HS-27A (cell line): Measurements from ENCODE around the gene ADRB2.

Experiments used
- DNase-seq: peaks from one replicate; pipeline ENCODE4 v3.0.0-alpha.2; 2012; ENCODE audit warnings: low read depth, missing footprints

The ADRB2 gene

DNA sequence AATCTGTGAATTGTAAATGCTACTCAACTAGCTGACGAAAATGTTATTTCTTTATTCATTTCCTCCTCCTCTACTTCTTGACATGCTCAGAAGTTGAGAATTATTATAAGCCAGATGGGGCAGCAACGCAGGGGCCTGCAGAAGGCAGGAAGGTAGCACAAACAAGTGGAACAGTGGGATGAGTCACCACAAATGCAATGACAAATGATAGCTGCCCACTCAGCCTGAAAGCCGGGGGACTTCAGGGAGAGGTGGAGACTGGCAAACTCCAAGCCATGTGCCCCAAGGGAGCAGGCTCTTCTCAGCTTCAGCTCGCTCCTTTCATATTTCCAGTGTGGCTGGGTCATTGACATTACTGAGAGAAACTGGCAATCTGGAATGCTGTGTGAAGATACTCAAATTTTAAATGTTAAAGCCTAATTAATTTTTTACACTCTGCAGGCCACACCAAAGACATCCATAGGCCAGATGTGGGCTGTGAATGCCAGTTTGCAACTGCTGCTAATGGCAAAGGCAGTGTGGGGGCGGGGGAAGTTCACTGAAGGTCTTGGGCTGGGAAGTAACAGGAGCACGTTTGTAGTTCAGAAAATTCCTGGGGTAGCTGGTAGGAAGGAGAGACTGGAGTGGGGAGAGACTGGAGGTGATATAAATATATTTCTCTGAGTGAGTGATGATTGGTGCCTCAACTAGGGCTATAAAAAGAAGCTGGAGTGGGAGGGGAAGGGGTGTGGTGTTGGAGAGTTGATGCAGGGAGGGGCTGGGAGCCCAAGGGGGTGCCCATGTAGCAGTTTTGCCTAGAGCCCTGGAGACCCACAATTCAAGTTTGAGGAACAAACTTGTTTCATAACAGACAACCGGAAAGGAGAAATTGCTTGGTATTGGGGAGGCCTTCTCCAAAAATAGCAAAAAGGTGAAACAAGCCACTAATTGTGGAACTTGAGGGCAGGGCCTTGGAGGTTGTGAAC lies 20.8 kb upstream of the ADRB2 start:
- no peak for DNase-seq

DNA sequence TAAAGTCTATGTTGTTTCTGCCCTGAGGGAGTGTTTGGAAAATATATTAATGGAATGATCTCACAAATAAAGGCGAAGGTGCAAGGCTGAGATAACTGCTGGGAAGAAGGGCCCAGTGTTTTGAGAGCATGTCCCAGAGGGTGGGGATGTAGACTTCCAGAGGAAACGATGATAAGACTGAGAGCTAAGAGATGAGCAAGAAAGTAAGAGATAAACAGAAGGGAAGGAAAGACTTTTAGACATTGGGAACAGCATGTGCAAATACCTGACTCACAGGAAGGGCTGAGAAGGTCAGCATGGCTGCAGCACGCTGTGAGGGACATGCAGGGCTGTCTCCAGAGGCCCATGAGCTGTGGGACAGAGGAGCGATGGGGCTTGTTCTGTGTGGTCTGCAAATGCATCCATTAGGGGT lies 19.9 kb upstream of the ADRB2 start:
- no peak for DNase-seq

DNA sequence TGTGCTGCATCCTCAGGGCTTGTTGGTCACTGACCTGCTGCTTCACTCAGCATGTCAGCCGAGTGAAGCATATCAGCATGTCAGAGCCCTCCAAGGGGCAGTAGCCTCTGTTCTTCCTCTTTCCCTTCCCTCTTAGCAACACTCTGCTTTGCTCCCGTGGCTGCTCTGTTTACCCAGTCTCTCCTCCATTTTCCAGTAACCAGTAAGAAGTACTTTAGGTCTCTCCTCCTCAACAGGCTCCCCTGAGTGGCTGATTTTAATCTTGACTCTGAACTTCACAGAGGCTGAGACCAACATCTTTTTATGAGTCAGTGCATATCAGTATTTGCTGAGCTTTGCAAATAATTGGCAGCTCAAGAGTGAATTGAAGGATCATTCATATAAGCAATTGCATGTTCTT lies 18.6 kb upstream of the ADRB2 start:
- DNase-seq: no peak

DNA sequence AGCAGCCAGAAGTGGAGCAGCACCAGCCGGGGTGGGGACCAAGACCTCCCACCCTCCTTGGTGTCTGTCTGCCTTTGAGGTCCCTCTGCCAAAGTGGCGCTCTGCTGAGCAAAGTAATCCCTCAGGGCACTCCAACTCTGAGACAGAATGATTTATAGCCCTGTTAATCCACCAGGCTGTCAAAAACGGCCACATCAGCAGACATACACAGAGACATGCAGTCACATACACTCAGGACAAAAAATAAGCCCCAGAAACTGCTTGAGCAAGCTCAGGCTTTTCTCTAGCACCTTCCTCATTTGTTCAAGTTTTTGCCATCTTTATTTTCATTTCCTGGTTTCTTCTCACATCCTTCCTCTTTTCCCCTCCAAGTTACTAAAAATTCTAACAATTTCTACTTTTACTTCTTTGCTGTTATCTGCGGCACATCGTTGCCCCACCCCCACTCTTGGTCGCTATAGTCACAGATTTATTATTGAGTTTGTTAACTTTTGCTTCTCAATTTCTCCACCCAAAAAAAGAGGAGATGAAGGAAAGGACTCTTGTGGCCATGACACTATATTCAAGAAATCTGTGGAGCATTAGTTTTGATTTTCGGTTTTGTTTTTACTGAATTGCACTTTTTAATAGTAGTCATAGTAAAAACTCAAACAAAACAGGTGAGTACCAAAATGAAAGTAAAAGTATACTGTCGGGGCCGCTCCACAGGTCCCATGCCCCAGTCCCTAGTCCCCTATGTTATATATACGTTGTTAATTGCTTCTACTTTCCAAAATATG lies 17.4 kb upstream of the ADRB2 start:
- no peak for DNase-seq

DNA sequence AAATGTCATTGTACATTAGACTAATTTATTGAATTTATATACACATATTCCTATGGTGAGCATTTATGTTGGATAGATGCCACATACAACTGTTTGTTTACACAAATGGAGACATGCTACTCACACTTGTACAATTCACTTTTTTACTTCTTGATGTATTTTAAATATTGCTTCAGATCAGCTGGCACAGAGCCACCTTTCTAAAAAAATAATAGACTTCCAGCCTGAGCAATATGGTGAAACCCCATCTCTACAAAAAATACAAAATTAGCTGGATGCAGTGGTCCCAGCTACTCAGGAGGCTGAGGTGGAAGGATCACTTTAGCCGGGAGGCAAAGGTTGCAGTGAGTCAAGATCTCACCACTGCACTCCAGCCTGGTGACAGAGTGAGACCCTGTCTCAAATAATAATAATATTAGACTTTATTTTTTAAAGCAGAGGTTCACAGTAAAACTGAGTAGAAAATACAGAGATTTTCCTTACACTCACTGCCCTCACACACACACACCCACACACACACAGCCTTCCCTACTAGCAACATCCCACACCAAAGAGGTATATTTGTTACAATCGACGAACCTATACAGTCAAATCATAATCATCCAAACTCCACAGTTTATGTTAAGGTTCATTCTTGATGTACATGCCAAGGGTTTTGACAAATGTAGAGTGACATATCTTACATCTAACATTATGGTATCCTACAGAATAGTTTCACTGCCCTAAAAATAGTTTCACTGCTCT lies 16.5 kb upstream of the ADRB2 start:
- no peak for DNase-seq

DNA sequence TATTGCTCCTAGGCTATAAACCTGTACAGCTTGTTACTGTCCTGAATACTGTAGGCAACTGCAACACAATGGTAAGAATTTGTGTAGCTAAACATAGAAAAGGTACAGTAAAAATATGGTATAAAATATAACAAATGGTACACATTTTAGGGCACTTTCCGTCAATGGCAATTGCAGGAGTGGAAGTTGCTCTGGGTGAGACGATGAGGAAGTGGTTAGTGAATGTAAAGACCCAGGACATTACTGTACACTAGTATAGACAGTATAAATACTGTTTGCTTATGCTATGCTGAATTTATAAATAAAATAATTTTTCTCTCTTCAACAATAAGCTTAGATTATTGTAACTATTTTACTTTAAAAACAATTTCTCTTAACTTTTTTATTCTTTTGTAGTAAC lies 15.6 kb upstream of the ADRB2 start:
- no peak for DNase-seq

DNA sequence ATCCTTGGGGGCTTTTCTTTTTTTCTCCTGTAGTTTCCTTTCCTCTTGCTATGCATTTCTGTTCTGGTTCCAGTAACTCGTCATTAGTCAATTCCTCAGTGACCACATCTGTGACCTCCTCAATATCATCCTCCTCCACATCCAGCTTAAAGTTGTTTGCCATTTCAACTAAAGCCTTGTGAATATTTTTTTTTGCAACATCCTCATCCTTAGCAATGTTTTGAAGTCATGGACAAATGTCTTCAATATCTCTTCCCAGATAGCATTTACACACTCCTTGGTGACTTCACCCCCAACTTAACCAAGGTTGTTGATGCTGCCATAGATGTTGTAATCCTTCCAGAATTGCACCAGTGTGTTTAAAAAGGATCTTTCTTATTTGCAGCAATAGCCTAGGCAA lies 14.7 kb upstream of the ADRB2 start:
- DNase-seq: no peak

DNA sequence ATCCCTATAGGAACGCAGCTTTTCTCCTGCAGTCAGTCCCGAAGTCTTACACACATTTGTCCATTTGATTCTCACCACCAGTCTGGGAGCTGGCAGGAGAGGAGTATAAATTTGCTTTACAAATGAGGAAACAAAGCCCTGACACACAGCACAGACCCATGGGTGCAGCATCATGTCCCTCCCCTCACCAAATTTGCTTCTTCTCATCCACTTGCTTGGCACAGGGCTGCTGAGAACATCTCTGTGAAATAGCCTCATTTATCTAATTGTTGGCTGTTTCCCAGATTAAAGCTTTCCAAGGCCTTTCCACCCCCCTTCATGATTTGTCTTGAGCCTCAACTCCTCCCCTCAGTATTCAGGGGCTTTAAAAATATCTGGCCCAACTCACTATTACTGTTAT lies 11.3 kb upstream of the ADRB2 start:
- DNase-seq: no peak

DNA sequence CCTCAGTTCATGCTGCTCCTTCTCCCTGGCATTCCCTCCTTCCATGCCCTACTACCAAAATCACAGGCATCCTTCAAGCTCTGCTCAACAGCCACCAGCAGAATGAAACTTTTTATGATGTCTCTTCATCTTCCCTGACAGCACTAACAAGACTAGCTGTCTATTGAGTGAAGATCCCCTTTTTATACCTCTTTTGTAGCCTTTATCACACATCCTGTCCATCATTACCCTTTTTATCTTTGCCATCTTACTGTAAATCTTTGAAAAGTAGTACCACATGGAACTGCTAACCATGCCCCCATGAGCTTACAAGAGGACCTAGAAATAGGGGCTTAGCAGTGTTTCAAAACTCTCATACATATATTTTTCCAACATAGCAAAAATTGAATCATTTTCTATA lies 10.8 kb upstream of the ADRB2 start:
- DNase-seq: no peak

DNA sequence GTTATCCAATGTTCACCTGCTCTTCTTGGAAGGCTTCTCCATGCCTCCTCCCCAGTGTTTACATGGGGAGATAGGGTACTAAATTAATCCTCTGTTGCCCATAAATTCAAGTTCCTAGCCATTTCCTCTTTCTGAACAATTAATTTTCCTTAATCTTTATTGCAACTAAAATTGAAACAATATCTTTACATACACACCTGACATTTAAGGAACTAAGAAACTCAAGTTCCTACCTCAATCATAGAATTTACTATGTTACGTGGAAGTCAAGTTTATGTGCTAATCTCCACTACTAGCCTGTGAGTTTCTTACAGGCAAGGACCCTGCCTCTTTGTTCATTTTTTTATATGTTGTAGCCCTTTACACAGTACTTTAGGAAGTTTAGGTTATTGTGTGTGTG lies 10.1 kb upstream of the ADRB2 start:
- DNase-seq: no peak

DNA sequence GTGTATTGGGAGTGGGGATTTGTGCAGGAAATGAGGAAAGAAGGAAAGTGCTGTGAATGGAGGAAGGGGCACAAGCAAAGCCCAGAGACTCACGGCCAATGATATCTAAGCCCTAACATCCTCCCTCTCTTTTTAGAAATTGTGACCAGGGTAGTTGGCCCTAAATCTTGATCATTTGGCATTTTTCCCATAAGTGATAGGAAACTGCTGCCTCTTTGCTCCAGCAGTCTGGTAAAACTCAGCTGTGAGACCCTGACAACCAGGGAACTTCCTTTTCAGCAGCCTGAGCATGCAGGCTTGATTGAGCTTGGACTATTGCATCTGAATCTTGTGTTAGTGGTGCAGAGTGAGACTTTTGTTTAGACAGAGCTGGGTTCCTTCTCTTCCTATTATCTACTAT lies 9.6 kb upstream of the ADRB2 start:
- DNase-seq: no peak

DNA sequence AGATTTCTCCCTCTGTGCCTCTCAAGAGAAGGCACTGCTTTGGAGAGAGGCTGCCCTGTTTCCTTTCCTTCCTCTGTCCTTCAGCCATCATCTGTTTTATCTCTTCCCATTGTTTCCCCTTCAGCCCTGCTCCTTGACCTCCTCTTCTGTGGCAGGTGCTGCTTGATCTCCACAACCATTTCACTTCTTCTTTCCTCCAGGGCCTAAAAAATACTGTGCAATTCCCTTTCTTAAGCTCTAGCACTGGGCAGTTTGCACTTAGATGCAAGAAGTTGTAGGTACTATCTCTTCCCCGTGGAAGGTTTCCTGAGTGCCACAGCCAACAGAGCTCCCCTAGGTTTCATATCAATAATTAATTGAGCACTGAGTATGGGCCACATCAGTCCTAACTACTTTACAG lies 8.8 kb upstream of the ADRB2 start:
- DNase-seq: no peak

DNA sequence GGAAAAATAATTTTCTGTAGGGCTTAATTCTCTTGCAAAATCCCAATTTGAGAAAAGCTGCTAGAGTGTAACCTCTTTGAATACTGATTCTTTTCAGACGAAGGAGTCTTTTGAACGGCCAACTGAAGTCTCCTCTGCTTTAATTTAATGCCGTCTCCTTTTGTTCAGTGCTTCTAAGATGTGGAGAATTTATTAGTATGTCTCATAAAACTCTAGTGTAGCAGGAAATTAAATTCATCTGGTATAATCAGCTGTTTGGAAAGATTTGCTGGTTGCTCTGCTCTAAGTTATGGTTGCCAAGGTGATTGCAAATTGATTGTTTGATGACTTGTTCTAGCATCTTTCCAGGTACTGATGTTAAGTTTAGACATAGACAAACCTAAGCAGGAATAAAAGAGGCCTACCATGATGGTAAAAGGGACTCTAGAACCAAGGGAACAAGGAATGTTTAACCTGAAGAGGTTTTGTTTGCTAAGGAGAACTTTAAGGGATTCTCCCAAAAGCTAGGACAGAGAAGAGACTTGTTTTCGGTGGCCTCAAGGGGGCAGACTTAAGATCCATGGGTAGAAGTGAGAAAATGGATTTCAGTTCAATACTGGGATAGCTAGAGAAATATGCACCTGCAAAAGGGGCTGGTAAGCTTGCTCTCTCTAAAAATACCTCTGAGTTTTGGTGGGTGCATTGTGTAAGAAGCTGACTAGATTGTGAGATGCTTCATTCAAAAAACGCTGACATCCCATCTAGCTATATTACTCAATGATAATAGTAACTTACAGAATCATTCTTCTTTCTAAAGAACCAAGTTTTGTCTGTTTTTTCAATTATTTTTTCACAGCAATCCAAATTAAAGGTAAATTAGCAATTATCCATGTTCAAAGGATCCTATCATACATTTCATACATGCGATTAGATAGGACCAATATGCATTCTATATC lies 5.7 kb upstream of the ADRB2 start:
- no peak for DNase-seq

DNA sequence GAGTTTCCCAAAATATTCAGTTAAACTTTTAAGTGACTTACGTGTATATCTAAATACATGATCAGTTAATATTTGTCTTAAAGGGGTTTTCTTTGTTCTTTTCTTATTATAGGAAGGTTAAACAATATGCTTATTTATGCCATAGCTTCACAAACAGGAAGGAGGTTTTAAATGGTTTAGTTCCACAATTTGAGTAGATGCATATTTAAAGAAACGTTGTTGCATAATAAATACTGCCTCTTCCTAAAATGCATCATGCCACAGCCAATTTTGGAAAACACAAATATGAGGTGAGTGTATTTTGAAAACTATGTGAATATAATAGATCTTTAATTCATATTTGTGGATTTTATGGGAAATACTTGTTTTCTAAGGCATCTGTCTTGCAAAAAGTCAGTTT lies 2.5 kb upstream of the ADRB2 start:
- no peak for DNase-seq

DNA sequence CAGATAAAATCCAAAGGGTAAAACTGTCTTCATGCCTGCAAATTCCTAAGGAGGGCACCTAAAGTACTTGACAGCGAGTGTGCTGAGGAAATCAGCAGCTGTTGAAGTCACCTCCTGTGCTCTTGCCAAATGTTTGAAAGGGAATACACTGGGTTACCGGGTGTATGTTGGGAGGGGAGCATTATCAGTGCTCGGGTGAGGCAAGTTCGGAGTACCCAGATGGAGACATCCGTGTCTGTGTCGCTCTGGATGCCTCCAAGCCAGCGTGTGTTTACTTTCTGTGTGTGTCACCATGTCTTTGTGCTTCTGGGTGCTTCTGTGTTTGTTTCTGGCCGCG lies 727 bp upstream of the ADRB2 start:
- DNase-seq: no peak

DNA sequence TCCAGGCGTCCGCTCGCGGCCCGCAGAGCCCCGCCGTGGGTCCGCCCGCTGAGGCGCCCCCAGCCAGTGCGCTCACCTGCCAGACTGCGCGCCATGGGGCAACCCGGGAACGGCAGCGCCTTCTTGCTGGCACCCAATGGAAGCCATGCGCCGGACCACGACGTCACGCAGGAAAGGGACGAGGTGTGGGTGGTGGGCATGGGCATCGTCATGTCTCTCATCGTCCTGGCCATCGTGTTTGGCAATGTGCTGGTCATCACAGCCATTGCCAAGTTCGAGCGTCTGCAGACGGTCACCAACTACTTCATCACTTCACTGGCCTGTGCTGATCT lies 294 bp downstream of the ADRB2 start:
- no peak for DNase-seq

DNA sequence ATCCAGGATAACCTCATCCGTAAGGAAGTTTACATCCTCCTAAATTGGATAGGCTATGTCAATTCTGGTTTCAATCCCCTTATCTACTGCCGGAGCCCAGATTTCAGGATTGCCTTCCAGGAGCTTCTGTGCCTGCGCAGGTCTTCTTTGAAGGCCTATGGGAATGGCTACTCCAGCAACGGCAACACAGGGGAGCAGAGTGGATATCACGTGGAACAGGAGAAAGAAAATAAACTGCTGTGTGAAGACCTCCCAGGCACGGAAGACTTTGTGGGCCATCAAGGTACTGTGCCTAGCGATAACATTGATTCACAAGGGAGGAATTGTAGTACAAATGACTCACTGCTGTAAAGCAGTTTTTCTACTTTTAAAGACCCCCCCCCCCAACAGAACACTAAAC lies 1.3 kb downstream of the ADRB2 start:
- DNase-seq: no peak

DNA sequence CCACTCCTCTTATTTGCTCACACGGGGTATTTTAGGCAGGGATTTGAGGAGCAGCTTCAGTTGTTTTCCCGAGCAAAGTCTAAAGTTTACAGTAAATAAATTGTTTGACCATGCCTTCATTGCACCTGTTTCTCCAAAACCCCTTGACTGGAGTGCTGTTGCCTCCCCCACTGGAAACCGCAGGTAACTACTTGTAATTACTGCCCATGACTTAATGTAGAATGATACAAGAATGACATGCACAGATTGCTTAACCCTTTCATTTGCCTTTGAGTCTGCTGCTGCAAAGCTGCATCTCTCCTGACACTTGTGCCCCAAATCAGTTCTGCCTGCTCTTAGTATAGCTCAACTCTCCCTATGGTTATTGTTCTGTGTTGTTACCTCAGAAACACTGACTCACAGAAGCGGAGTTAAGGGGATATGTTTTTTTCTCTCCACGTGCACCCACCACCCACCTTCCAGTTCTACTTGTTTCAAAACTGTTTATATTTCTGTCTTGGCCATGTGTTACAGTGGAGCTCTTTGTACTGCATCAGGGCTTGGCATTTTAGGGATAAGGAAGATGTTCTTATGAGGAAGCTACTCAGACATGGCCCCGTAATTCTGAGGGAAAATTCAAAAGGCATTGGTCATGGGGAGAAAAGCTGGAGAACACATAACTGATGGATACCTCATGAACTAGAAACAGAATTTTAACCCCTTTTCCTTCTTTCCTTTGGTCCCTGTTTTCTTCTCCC lies 2.3 kb downstream of the ADRB2 start:
- DNase-seq: no peak

DNA sequence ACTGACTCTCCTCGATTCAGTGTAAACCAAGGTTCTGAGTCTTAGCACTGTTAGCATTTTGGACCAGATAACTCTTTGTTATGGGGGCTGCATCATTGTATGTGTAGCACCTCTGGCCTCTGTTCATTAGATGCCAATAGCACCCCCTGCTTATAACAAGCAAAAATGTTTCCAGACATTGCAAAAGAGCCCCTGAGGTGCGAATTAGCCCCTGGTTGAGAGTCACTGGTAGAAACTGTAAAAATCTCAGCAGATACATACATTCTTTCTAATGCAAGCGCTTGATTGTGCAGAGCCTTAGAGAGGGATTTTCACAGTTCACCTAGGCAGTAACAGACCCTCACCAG lies 2.8 kb downstream of the ADRB2 start:
- DNase-seq: no peak

DNA sequence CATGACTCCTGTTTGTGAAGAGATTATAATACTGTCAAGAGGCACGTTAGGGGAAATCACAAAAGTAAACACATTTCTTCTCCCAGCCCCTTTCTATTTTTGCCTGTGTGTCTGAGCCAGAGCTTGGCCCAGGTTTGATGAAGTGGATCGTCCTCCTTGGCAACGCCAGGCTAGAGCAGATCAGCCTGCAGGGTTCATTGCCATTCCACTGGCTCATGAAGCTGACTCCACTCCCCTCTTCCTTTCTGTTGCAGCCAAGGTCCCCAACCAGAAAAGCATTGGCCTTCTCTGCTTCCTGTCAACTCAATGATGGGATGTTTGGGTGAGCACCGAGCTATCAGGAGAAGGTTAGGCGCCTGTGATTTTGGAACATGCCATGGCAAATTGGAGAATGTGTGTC lies 3.3 kb downstream of the ADRB2 start:
- DNase-seq: no peak

DNA sequence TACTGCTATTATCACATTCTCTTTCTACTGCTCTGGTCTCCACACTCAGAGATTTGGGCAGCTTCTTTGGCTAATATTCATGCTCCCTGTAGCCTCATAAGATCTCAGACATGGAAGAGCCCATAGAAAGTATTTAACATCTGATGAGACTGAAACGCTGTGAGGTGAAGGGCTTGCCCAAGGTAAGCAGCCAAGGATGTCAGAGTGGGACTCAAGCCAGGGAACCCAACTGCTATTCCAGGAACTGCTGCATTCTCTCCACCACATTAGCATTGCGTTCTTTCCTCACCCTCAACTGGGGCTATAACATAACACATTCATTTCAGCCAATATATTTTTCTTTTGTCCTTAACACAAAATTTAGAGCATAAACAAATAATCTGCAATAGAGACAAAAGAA lies 3.8 kb downstream of the ADRB2 start:
- no peak for DNase-seq
